H1 (cell line): ENCODE data around the gene NKX6-1. TPM values are rescaled to one million over a fixed set of nuclear protein-coding genes. Genes with fewer than 3 reads are reported as not detected.

Experiments used
- CTCF ChIA-PET: fragments of 300-600 bp; sonication (Branson Sonifier 250); formaldehyde crosslinking; loops from one replicate; lab custom pipeline; 2021; ENCODE audit not compliant: partially characterized antibody; lab: Charles Lee
- POLR2A ChIA-PET: fragments of 300-600 bp; sonication (Branson Sonifier 250); formaldehyde crosslinking; loops from one replicate; lab custom pipeline; 2021; ENCODE audit warnings: inconsistent platforms; ENCODE audit not compliant: partially characterized antibody; lab: Charles Lee
- DNase-seq, 2 experiments: peaks; one replicate each; pipeline versions ENCODE4 v3.0.0 to v3.0.0-alpha.2; 2010 to 2022; ENCODE audit warnings: low spot score in 2 of 2, low read depth in 1 of 2, mixed read lengths in 1 of 2
- FAIRE-seq: peaks from 2 replicates; lab custom pipeline; 2011; peaks lifted over from hg19 to GRCh38; lab: Jason Lieb, UNC
- H2AFZ ChIP-seq: 2 replicates; pipeline ENCODE4 v1.8.1; 2012; ENCODE audit warnings: low read length, inconsistent platforms
- H2AK5ac ChIP-seq: 2 replicates; pipeline ENCODE4 v1.6.1; 2013; ENCODE audit warnings: low read depth, low read length
- H2BK120ac ChIP-seq: replicated peaks from 2 replicates; pipeline ENCODE3; 2013; ENCODE audit warnings: low read depth, low read length, inconsistent platforms
- H2BK12ac ChIP-seq: 2 replicates; pipeline ENCODE4 v1.6.1; 2013; ENCODE audit warnings: low read depth, low read length
- H2BK15ac ChIP-seq: 2 replicates; pipeline ENCODE4 v1.6.1; 2013; ENCODE audit warnings: low read length
- H2BK20ac ChIP-seq: 2 replicates; pipeline ENCODE4 v1.6.1; 2013; ENCODE audit warnings: low read length
- H2BK5ac ChIP-seq: 2 replicates; pipeline ENCODE4 v1.6.1; 2013; ENCODE audit warnings: low read depth, low read length
- H3K14ac ChIP-seq: 2 replicates; pipeline ENCODE4 v1.6.1; 2013; ENCODE audit warnings: inconsistent platforms; ENCODE audit not compliant: insufficient read length
- H3K18ac ChIP-seq: 2 replicates; pipeline ENCODE4 v1.6.1; 2013; ENCODE audit warnings: low read length; ENCODE audit errors: extremely low read depth
- H3K23ac ChIP-seq: 2 replicates; pipeline ENCODE4 v1.6.1; 2013; ENCODE audit warnings: inconsistent platforms; ENCODE audit not compliant: insufficient read length
- H3K23me2 ChIP-seq: 2 replicates; pipeline ENCODE4 v1.6.1; 2013; ENCODE audit warnings: low read depth, low read length
- H3K27ac ChIP-seq: 2 replicates; pipeline ENCODE4 v1.6.1; 2011; ENCODE audit warnings: low read depth, low read length, inconsistent platforms
- H3K27me3 ChIP-seq, 4 experiments: replicated peaks in 1 of 4; 1 replicate in 1 of 4; 2 replicates in 3 of 4; pipeline versions ENCODE4 v1.6.1 to v1.8.1; 2011 to 2013; ENCODE audit warnings: low read length in 3 of 4, mild to moderate bottlenecking in 3 of 4, inconsistent platforms in 2 of 4, mixed read lengths in 2 of 4, moderate library complexity in 1 of 4; ENCODE audit not compliant: control insufficient read depth in 3 of 4, insufficient read depth in 3 of 4; ENCODE audit errors: extremely low read depth in 1 of 4
- H3K36me3 ChIP-seq, 4 experiments: 2 replicates each; pipeline versions ENCODE4 v1.6.1 to v1.8.1; 2011 to 2013; ENCODE audit warnings: mild to moderate bottlenecking in 4 of 4, low read length in 3 of 4, moderate library complexity in 2 of 4, control low read depth in 1 of 4, inconsistent platforms in 1 of 4; ENCODE audit not compliant: insufficient read depth in 4 of 4, control insufficient read depth in 2 of 4
- H3K4ac ChIP-seq: replicated peaks from 2 replicates; pipeline ENCODE3; 2013; ENCODE audit warnings: low read length, low read depth, mixed read lengths, inconsistent platforms; ENCODE audit not compliant: insufficient read length
- H3K4me1 ChIP-seq, 4 experiments: replicated peaks in 1 of 4; 1 replicate in 1 of 4; 2 replicates in 3 of 4; pipeline versions ENCODE4 v1.6.1 to v1.8.1; 2011 to 2013; ENCODE audit warnings: low read length in 3 of 4, inconsistent platforms in 2 of 4, mixed read lengths in 1 of 4; ENCODE audit not compliant: insufficient read depth in 4 of 4, control insufficient read depth in 3 of 4
- H3K4me2 ChIP-seq, 2 experiments: 2 replicates each; pipeline versions ENCODE4 v1.6.1 to v1.8.1; 2011 to 2013; ENCODE audit warnings: low read depth in 2 of 2, low read length in 2 of 2, control low read depth in 1 of 2, inconsistent platforms in 1 of 2, mild to moderate bottlenecking in 1 of 2; ENCODE audit not compliant: insufficient read depth in 1 of 2
- H3K4me3 ChIP-seq, 4 experiments: fragments of 200-600, 300-600 bp in 1 of 4; sonication (generic), shearing (Covaris generic), sonication (Bioruptor Twin) in 1 of 4; 2 replicates each; pipeline versions ENCODE4 v1.5.1 to v1.8.1; 2011 to 2016; ENCODE audit warnings: low read length in 4 of 4, low read depth in 3 of 4, control low read depth in 2 of 4, inconsistent platforms in 2 of 4, mild to moderate bottlenecking in 2 of 4, mixed read lengths in 1 of 4, moderate library complexity in 1 of 4; ENCODE audit not compliant: insufficient read depth in 2 of 4; ENCODE audit errors: extremely low read depth in 1 of 4
- H3K56ac ChIP-seq: replicated peaks from 2 replicates; pipeline ENCODE3; 2013; ENCODE audit warnings: low read depth, mild to moderate bottlenecking, mixed read lengths, low read length, inconsistent platforms; ENCODE audit not compliant: insufficient read length
- H3K79me1 ChIP-seq: 2 replicates; pipeline ENCODE4 v1.6.1; 2013; ENCODE audit warnings: low read depth, low read length, control low read depth
- H3K79me2 ChIP-seq, 2 experiments: 2 replicates each; pipeline versions ENCODE4 v1.6.1 to v1.8.1; 2012 to 2013; ENCODE audit warnings: low read length in 2 of 2, mild to moderate bottlenecking in 2 of 2, inconsistent platforms in 1 of 2; ENCODE audit not compliant: insufficient read depth in 2 of 2, control insufficient read depth in 1 of 2
- H3K9ac ChIP-seq, 4 experiments: replicated peaks in 1 of 4; 1 replicate in 1 of 4; 2 replicates in 3 of 4; pipeline versions ENCODE4 v1.6.1 to v1.8.1; 2011 to 2013; ENCODE audit warnings: low read depth in 3 of 4, low read length in 3 of 4, control low read depth in 2 of 4, mild to moderate bottlenecking in 2 of 4, moderate library complexity in 2 of 4, inconsistent platforms in 1 of 4; ENCODE audit errors: extremely low read depth in 1 of 4
- H3K9me3 ChIP-seq, 2 experiments: 2 replicates each; pipeline versions ENCODE4 v1.6.1 to v1.8.1; 2012 to 2013; ENCODE audit warnings: mild to moderate bottlenecking in 2 of 2, moderate library complexity in 2 of 2, control low read depth in 1 of 2, inconsistent platforms in 1 of 2, low read depth in 1 of 2, low read length in 1 of 2, mixed read lengths in 1 of 2; ENCODE audit not compliant: insufficient read depth in 2 of 2
- H4K20me1 ChIP-seq, 2 experiments: replicated peaks in 1 of 2; 2 replicates each; pipeline versions ENCODE3 to v1.8.1; 2011 to 2013; ENCODE audit warnings: inconsistent platforms in 2 of 2, low read length in 2 of 2, mild to moderate bottlenecking in 1 of 2; ENCODE audit not compliant: insufficient read depth in 2 of 2, control insufficient read depth in 1 of 2
- H4K5ac ChIP-seq: 2 replicates; pipeline ENCODE4 v1.6.1; 2013; ENCODE audit warnings: low read length, low read depth, mixed read lengths, inconsistent platforms; ENCODE audit not compliant: insufficient read length
- H4K8ac ChIP-seq: 2 replicates; pipeline ENCODE4 v1.8.0; 2013; ENCODE audit warnings: mild to moderate bottlenecking, moderate library complexity, low read length, inconsistent platforms; ENCODE audit not compliant: insufficient read depth; ENCODE audit errors: extremely low read depth
- H4K91ac ChIP-seq: replicated peaks from 2 replicates; pipeline ENCODE3; 2013; ENCODE audit warnings: low read length, mixed read lengths, inconsistent platforms; ENCODE audit not compliant: insufficient read length
- ATF2 ChIP-seq: IDR thresholded peaks from 2 replicates; pipeline ENCODE4 v1.6.1; 2012; ENCODE audit warnings: low read length, inconsistent platforms
- CBX5 ChIP-seq: fragments of 300-800, 300-1000 bp; sonication (generic); IDR thresholded peaks from 2 replicates; pipeline ENCODE4 v1.7.1; 2016; ENCODE audit warnings: antibody characterized with exemption, low read length, low read depth
- CBX8 ChIP-seq: fragments of 300-800, 300-1000 bp; sonication (generic); IDR thresholded peaks from 2 replicates; pipeline ENCODE4 v1.7.1; 2016; ENCODE audit warnings: low read depth, low read length, borderline replicate concordance
- HDAC6 ChIP-seq: IDR thresholded peaks from one replicate; pipeline ENCODE4 v1.7.1; 2012; ENCODE audit warnings: low read depth, mild to moderate bottlenecking, inconsistent platforms, low read length, moderate library complexity
- KDM5A ChIP-seq: fragments of 200-600 bp; IDR thresholded peaks from 2 replicates; pipeline ENCODE4 v1.7.1; 2012; ENCODE audit warnings: mild to moderate bottlenecking, low read length, inconsistent platforms, mixed read lengths
- NRF1 ChIP-seq: IDR thresholded peaks from 2 replicates; pipeline ENCODE4 v1.6.1; 2011; ENCODE audit warnings: mild to moderate bottlenecking, low read depth, low read length, improper control_type of control experiment
- RNF2 ChIP-seq: fragments of 200-900, 300-1000 bp; sonication (generic); IDR thresholded peaks from 2 replicates; pipeline ENCODE4 v1.7.1; 2016; ENCODE audit warnings: borderline replicate concordance, low read depth, mild to moderate bottlenecking, antibody characterized with exemption, low read length; ENCODE audit not compliant: poor library complexity, severe bottlenecking; ENCODE audit errors: missing control alignments
- RXRA ChIP-seq: IDR thresholded peaks from 2 replicates; pipeline ENCODE4 v1.6.1; 2011; ENCODE audit warnings: low read depth, mild to moderate bottlenecking, low read length, moderate library complexity; ENCODE audit not compliant: insufficient read depth
- TAF7 ChIP-seq: optimal IDR thresholded peaks from 2 replicates; pipeline ENCODE3; 2011; ENCODE audit warnings: low read depth, mild to moderate bottlenecking, inconsistent platforms, low read length, moderate library complexity, borderline replicate concordance
- TBP ChIP-seq: IDR thresholded peaks from 2 replicates; pipeline ENCODE4 v1.6.1; 2011; ENCODE audit warnings: low read depth, low read length, improper control_type of control experiment
- YY1 ChIP-seq: IDR thresholded peaks from 2 replicates; pipeline ENCODE4 v1.6.1; 2011; ENCODE audit warnings: low read depth, mild to moderate bottlenecking, low read length
- WGBS, 2 experiments: shearing (Covaris generic) in 1 of 2; methylation state at CpG; one replicate each; pipeline versions ENCODE4 v1.1.6 to v1.1.7; 2013 to 2015; ENCODE audit warnings: low lambda C conversion rate in 2 of 2, mixed read lengths in 2 of 2, inconsistent platforms in 1 of 2, low coverage in 1 of 2, missing lambda C conversion rate in 1 of 2; ENCODE audit not compliant: insufficient replicate concordance in 2 of 2, insufficient coverage in 1 of 2, insufficient read length in 1 of 2; ENCODE audit errors: extremely low coverage in 1 of 2, missing lambda C conversion rate in 1 of 2; 5-methylcytosine and 5-hydroxymethylcytosine counted together
- polyA plus RNA-seq, 7 experiments: library from polyadenylated mRNA; depleted of rRNA in 3 of 7; stranded (reverse) in 5 of 7; unstranded in 2 of 7; fragments of >200 nt in 5 of 7; fragments of 200-250 nt in 2 of 7; gene quantifications; 1 replicate in 5 of 7; 2 replicates in 1 of 7; 4 replicates in 1 of 7; pipeline versions ENCODE4 v1.2.1 to v1.2.3, GENCODE V29; 2011 to 2013; ENCODE audit warnings: missing spikeins in 2 of 7, mixed read lengths in 2 of 7
- total RNA-seq: library from RNA; stranded (reverse); fragmentation: NEBNext Ultra II Directional; extraction: Animal tissue kit (Norgen Biotek cat#: 25700); gene quantifications from 2 replicates; pipeline ENCODE4 v1.2.1, GENCODE V29; 2021

The NKX6-1 gene
- total and polyA plus RNA-seq, 2 of the 8 experiments (the other 6 are each of a cell fraction or from before 2014, with no cell fraction given): 0.03 to 0.45 TPM

- Histone ChIP-seq H3K4me2 (peak overlapping the region; percentile 81 to 87), H2BK12ac (peak overlapping the region; percentile 27; the same call in 1 of the 2 replicates), H2BK5ac (no peak overlapping the region), H2AK5ac (no peak overlapping the region), H3K14ac (no peak overlapping the region), H2BK120ac (no peak overlapping the region), H3K23ac (no peak overlapping the region), H3K18ac (peak overlapping the region; percentile 48; the same call in 1 of the 2 replicates), H2BK15ac (no peak overlapping the region; the same call in 1 of the 2 replicates), H3K4me3 (peak overlapping the region in 3 of 4 experiments; percentile 12 to 65 (median 26); a peak in 4 of 8 replicates), H3K27me3 (peaks cover 72 to 97% (median 89%) of the 10 kb centered on the region in 4 experiments), H3K56ac (no peak overlapping the region), H3K36me3 (peaks cover 0 to 11% (median 0%) of the 10 kb centered on the region in 4 experiments; a peak in 1 of 8 replicates), H4K20me1 (peaks cover 6 to 7% of the 10 kb centered on the region in 2 experiments), H3K9me3 (no peaks in the 10 kb centered on the region), H3K9ac (no peak overlapping the region), H4K8ac (no peak overlapping the region), H3K4ac (no peak overlapping the region), H3K79me2 (no peaks in the 10 kb centered on the region), H4K5ac (no peak overlapping the region), H3K27ac (no peak overlapping the region), H3K79me1 (no peaks in the 10 kb centered on the region), H3K4me1 (peaks cover 9 to 35% (median 21%) of the 10 kb centered on the region in 4 experiments), H4K91ac (no peak overlapping the region), H2BK20ac (0 out of 2 replicates have a peak overlapping the region, but pooled peaks have one; percentile 18), H2AFZ (no peak overlapping the region), H3K23me2 (peaks cover 35% of the 10 kb centered on the region; the same call in 1 of the 2 replicates)
- DNase-seq (no peak), FAIRE-seq (no peak)
- ChIA-PET POLR2A (interaction anchor here (0.6 to 1.0 kb wide), 2 partner anchors 12 to 117 kb away, joined by 3 to 4 read pairs; no protein-coding TSS in a partner anchor), CTCF (interaction anchor here (1.1 to 5.0 kb wide), 3 partner anchors 13 to 44 kb away, joined by 4 to 69 read pairs (median 6); no protein-coding TSS in a partner anchor)
- 3% methylated on average over 23 of the region's 23 CpGs; no CpG with 5 or more reads in 1 of the 2 experiments for WGBS, 2 experiments
- no peak for TF ChIP-seq CBX5
- TF ChIP-seq RXRA: no peak
- TF ChIP-seq RNF2: peak; percentile 95
- peak; percentile 97 for TF ChIP-seq CBX8
- TF ChIP-seq HDAC6: no peak
- no peak for TF ChIP-seq YY1
- no peak for TF ChIP-seq TBP
- TF ChIP-seq KDM5A: no peak
- no peak for TF ChIP-seq NRF1
- no peak for TF ChIP-seq ATF2
- no peak for TF ChIP-seq TAF7
Measured at GRCh38 chr4:84495794-84496261, 3.3 kb downstream of the NKX6-1 start.
